GM19023 (cell line): Measurements from ENCODE around the gene ADAR.

Experiments
- ATAC-seq: cut with Tn5 transposase; IDR thresholded peaks from one replicate; pipeline ENCODE4 v1.9.1; 2021; ENCODE audit warnings: mild to moderate bottlenecking, moderate library complexity; ENCODE audit not compliant: unreplicated experiment

The ADAR gene

DNA sequence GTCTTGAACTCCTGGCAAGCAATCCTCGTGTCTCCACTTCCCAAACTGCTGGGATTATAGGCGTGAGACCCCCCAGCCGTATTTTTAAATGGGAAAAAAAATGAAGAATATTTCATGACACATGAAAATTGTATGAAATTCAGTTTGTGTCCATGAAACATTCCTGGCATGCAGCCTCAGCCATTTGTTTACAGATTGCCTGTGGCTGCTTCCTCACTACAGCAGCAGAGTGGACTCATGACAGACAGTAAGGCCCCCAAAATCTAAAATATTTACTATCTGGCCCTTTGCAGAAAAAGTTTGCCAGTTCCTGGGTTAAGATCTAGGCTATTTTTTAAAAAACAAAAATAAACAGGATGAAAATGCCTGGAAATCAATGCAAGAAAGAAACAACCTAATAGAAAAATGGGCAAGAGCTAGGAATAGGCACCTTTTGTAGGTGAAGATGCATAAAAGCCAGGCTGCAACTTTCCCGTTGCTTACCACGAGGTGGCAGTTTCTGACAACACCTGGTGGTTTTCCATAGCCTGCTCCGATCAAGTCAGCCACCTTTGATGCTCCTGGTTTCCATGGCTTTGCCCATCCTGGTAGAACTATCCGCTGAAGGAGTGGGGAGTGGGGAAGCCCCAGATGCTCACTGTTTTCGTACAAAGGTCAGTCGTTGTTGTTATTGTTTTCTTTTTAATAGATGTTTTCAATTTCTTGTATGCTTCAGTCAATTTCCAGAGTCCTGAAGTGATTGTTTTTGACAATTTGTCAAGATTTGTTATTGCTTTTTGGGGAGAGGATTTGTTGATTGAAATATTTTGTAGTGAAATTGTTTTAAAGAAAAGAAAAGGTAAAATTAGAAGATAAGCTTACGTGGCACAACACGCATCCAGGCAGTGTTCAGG lies 73.8 kb downstream of the ADAR start:
- no peak for ATAC-seq
